A549 (cell line): Measurements from ENCODE around the gene OPCML. TPM values are rescaled to one million over a fixed set of nuclear protein-coding genes. Genes with fewer than 3 reads are reported as not detected.

Source experiments
- ATAC-seq, 2 experiments: fragments of 200-7000 bp in 1 of 2; fragments of >200 bp in 1 of 2; cut with Nextera tagmentation in 1 of 2; cut with Tn5 transposase in 1 of 2; 3 replicates each; pipeline versions ENCODE4 v1.8.0 to v1.9.1; 2018 to 2020; ENCODE audit warnings: mild to moderate bottlenecking in 1 of 2, moderate library complexity in 1 of 2
- CTCF ChIA-PET: fragments of 300-600 bp; sonication (Branson Sonifier 250); formaldehyde crosslinking; extraction: SDS; loops from one replicate; lab custom pipeline; 2021; ENCODE audit warnings: antibody characterized with exemption, inconsistent platforms; lab: Yijun Ruan, JAX
- POLR2A ChIA-PET: fragments of 350-600 bp; formaldehyde crosslinking; extraction: SDS; loops from one replicate; lab custom pipeline; 2021; ENCODE audit warnings: antibody characterized with exemption, inconsistent platforms; lab: Yijun Ruan, JAX
- DNase-seq, 2 experiments: peaks; one replicate each; pipeline versions ENCODE4 v3.0.0 to v3.0.0-alpha.2; 2011 to 2016; ENCODE audit warnings: low read depth in 1 of 2, low spot score in 1 of 2
- FAIRE-seq: peaks from 2 replicates; lab custom pipeline; 2011; peaks lifted over from hg19 to GRCh38; lab: Jason Lieb, UNC
- H3K27ac ChIP-seq, 2 experiments: fragments of >200 bp; sonication (Bioruptor Twin); formaldehyde crosslinking; 3 replicates each; pipeline ENCODE4 v1.5.1; 2016 to 2017
- H3K4me1 ChIP-seq: fragments of >200 bp; sonication (Bioruptor Twin); formaldehyde crosslinking; 3 replicates; pipeline ENCODE4 v1.6.1; 2016
- H3K4me2 ChIP-seq: fragments of >200 bp; sonication (Bioruptor Twin); formaldehyde crosslinking; 3 replicates; pipeline ENCODE4 v1.6.1; 2016
- H3K4me3 ChIP-seq: fragments of >200 bp; sonication (Bioruptor Twin); formaldehyde crosslinking; 3 replicates; pipeline ENCODE4 v1.5.1; 2016
- H3K9me3 ChIP-seq: fragments of >200 bp; sonication (Bioruptor Twin); formaldehyde crosslinking; 3 replicates; pipeline ENCODE4 v1.6.1; 2016
- CBX8 ChIP-seq: fragments of 200-600 bp; sonication (generic); IDR thresholded peaks from 2 replicates; pipeline ENCODE4 v1.6.1; 2016
- EHF ChIP-seq: fragments of 250-450 bp; sonication (Bioruptor Pico); IDR thresholded peaks from 2 replicates; pipeline ENCODE4 v1.5.0; 2020; ENCODE audit warnings: mild to moderate bottlenecking
- ESRRA ChIP-seq: fragments of 150-350 bp; IDR thresholded peaks from 2 replicates; pipeline ENCODE4 v1.6.1; 2014; ENCODE audit warnings: mild to moderate bottlenecking, low read length, borderline replicate concordance
- FOSB ChIP-seq: fragments of 250-450 bp; sonication (Bioruptor Pico); IDR thresholded peaks from 2 replicates; pipeline ENCODE4 v1.5.0; 2020; ENCODE audit warnings: mild to moderate bottlenecking, moderate library complexity
- FOSL2 ChIP-seq, 2 experiments: fragments of 450-650 bp in 1 of 2; fragments of >200 bp in 1 of 2; sonication (Bioruptor Twin) in 1 of 2; formaldehyde crosslinking; IDR thresholded peaks; 2 replicates each; pipeline versions ENCODE4 v1.5.0 to v1.6.1; 2016 to 2020; ENCODE audit warnings: mild to moderate bottlenecking in 1 of 2, moderate library complexity in 1 of 2
- FOXS1 ChIP-seq: fragments of 250-450 bp; sonication (Bioruptor Pico); IDR thresholded peaks from 2 replicates; pipeline ENCODE4 v1.5.0; 2020; ENCODE audit warnings: mild to moderate bottlenecking, moderate library complexity
- HDAC2 ChIP-seq: fragments of 200-600 bp; sonication (generic); IDR thresholded peaks from 2 replicates; pipeline ENCODE4 v1.6.1; 2016
- HOXA7 ChIP-seq: fragments of 250-450 bp; sonication (Bioruptor Pico); IDR thresholded peaks from 2 replicates; pipeline ENCODE4 v1.5.0; 2020; ENCODE audit warnings: mild to moderate bottlenecking, moderate library complexity
- JUN ChIP-seq, 2 experiments: fragments of >200 bp; sonication (Bioruptor Twin); formaldehyde crosslinking; IDR thresholded peaks; 2 replicates in 1 of 2; 3 replicates in 1 of 2; pipeline ENCODE4 v1.6.1; 2016 to 2017
- JUNB ChIP-seq: fragments of >200 bp; sonication (Bioruptor Twin); formaldehyde crosslinking; IDR thresholded peaks from 2 replicates; pipeline ENCODE4 v1.6.1; 2016
- KDM5A ChIP-seq: fragments of 200-600 bp; sonication (generic); IDR thresholded peaks from 2 replicates; pipeline ENCODE4 v1.6.1; 2016; ENCODE audit warnings: antibody characterized with exemption, mild to moderate bottlenecking
- MAFK ChIP-seq: fragments of 450-650 bp; IDR thresholded peaks from 2 replicates; pipeline ENCODE4 v1.6.1; 2014; ENCODE audit not compliant: partially characterized antibody
- MAZ ChIP-seq: fragments of 150-350 bp; IDR thresholded peaks from 2 replicates; pipeline ENCODE4 v1.6.1; 2014; ENCODE audit warnings: antibody characterized with exemption, low read depth, low read length, borderline replicate concordance
- MYC ChIP-seq: IDR thresholded peaks from 2 replicates; pipeline ENCODE4 v1.6.1; 2012; ENCODE audit warnings: mild to moderate bottlenecking, inconsistent platforms, low read length, improper control_type of control experiment, borderline replicate concordance
- NFE2L2 ChIP-seq: fragments of 150-350 bp; conservative IDR thresholded peaks from 2 replicates; pipeline ENCODE4 v1.6.1; 2014; ENCODE audit warnings: low read length
- NR3C1 ChIP-seq: fragments of >200 bp; sonication (Bioruptor Twin); formaldehyde crosslinking; IDR thresholded peaks from 3 replicates; pipeline ENCODE4 v1.6.1; 2017
- RAD21 ChIP-seq, 2 experiments: fragments of >200 bp in 1 of 2; sonication (Bioruptor Twin) in 1 of 2; formaldehyde crosslinking in 1 of 2; IDR thresholded peaks in 1 of 2; conservative IDR thresholded peaks in 1 of 2; 2 replicates in 1 of 2; 3 replicates in 1 of 2; pipeline ENCODE4 v1.6.1; 2012 to 2018; ENCODE audit warnings: inconsistent platforms in 1 of 2
- RCOR1 ChIP-seq: fragments of 150-350 bp; IDR thresholded peaks from 2 replicates; pipeline ENCODE4 v1.6.1; 2014; ENCODE audit warnings: antibody characterized with exemption, low read length, low read depth
- RNF2 ChIP-seq: fragments of 200-600 bp; sonication (generic); IDR thresholded peaks from 2 replicates; pipeline ENCODE4 v1.6.1; 2016; ENCODE audit warnings: low read depth, mild to moderate bottlenecking, antibody characterized with exemption, moderate library complexity, borderline replicate concordance
- SMC3 ChIP-seq: fragments of >200 bp; sonication (Bioruptor Twin); formaldehyde crosslinking; IDR thresholded peaks from 3 replicates; pipeline ENCODE4 v1.6.1; 2018; ENCODE audit warnings: inconsistent platforms
- SREBF2 ChIP-seq: fragments of 450-650 bp; IDR thresholded peaks from 2 replicates; pipeline ENCODE4 v1.6.1; 2014; ENCODE audit warnings: mild to moderate bottlenecking, moderate library complexity
- TFCP2L1 ChIP-seq: fragments of 250-450 bp; sonication (Bioruptor Pico); IDR thresholded peaks from 2 replicates; pipeline ENCODE4 v1.5.0; 2021; ENCODE audit warnings: mild to moderate bottlenecking
- TP53 ChIP-seq: fragments of 250-450 bp; sonication (Bioruptor Pico); IDR thresholded peaks from 2 replicates; pipeline ENCODE4 v1.5.0; 2021; ENCODE audit warnings: mild to moderate bottlenecking, moderate library complexity
- ZC3H11A ChIP-seq: fragments of 450-650 bp; IDR thresholded peaks from 2 replicates; pipeline ENCODE4 v1.6.1; 2014; ENCODE audit warnings: antibody characterized with exemption, mild to moderate bottlenecking
- ZSCAN20 ChIP-seq: fragments of 250-450 bp; sonication (Bioruptor Pico); IDR thresholded peaks from 2 replicates; pipeline ENCODE4 v1.8.0; 2022; ENCODE audit warnings: mild to moderate bottlenecking, moderate library complexity
- WGBS: methylation state at CpG from one replicate; pipeline ENCODE4 v1.1.6; 2017; ENCODE audit errors: missing lambda C conversion rate; 5-methylcytosine and 5-hydroxymethylcytosine counted together
- polyA plus RNA-seq, 4 experiments: library from polyadenylated mRNA; depleted of rRNA in 3 of 4; stranded (reverse); fragments of >200 nt; fragmentation: RNase III in 1 of 4; extraction: RNeasy Plus Mini Kit Qiagen cat#74134 plus additional on column Dnase treatment in 1 of 4; gene quantifications; 2 replicates in 3 of 4; 3 replicates in 1 of 4; pipeline ENCODE4 v1.2.3, GENCODE V29; 2011 to 2017
- TF ChIP-seq, protein P1 (sequence below): fragments of 200-600 bp; sonication (generic); IDR thresholded peaks from 2 replicates; pipeline ENCODE4 v1.6.1; 2016; ENCODE audit warnings: antibody characterized with exemption, mild to moderate bottlenecking, moderate library complexity
- TF ChIP-seq, protein P2 (sequence below): IDR thresholded peaks from 2 replicates; pipeline ENCODE4 v1.6.1; 2012
- TF ChIP-seq, protein P3 (sequence below): IDR thresholded peaks from 2 replicates; pipeline ENCODE4 v1.6.1; 2012; ENCODE audit warnings: low read depth, borderline replicate concordance

The OPCML gene
- polyA plus RNA-seq, 2 of the 4 experiments (the other 2 are of a cell fraction): not detected

GRCh38 chr11:133360860-133361688 is 171.2 kb downstream of the OPCML start:
- ChIA-PET POLR2A (no interaction called here), CTCF (no interaction called here)
- Histone ChIP-seq H3K4me1 (no peaks in the 10 kb centered on the region), H3K27ac (no peak overlapping the region), H3K4me3 (no peak overlapping the region), H3K4me2 (no peak overlapping the region), H3K9me3 (no peaks in the 10 kb centered on the region)
- FAIRE-seq: no peak
- WGBS: 52% methylated on average over 6 of the region's 54 CpGs
- no peak for ATAC-seq
- DNase-seq: no peak
- TF ChIP-seq MYC: no peak
- no peak for TF ChIP-seq MAFK
- no peak for TF ChIP-seq NFE2L2
- no peak for TF ChIP-seq JUNB
- no peak for TF ChIP-seq TP53 (CRISPR knock-in tag)
- no peak for TF ChIP-seq SREBF2
- TF ChIP-seq HDAC2: no peak
- TF ChIP-seq CBX8: no peak
- TF ChIP-seq RCOR1: no peak
- TF ChIP-seq, protein P1, sequence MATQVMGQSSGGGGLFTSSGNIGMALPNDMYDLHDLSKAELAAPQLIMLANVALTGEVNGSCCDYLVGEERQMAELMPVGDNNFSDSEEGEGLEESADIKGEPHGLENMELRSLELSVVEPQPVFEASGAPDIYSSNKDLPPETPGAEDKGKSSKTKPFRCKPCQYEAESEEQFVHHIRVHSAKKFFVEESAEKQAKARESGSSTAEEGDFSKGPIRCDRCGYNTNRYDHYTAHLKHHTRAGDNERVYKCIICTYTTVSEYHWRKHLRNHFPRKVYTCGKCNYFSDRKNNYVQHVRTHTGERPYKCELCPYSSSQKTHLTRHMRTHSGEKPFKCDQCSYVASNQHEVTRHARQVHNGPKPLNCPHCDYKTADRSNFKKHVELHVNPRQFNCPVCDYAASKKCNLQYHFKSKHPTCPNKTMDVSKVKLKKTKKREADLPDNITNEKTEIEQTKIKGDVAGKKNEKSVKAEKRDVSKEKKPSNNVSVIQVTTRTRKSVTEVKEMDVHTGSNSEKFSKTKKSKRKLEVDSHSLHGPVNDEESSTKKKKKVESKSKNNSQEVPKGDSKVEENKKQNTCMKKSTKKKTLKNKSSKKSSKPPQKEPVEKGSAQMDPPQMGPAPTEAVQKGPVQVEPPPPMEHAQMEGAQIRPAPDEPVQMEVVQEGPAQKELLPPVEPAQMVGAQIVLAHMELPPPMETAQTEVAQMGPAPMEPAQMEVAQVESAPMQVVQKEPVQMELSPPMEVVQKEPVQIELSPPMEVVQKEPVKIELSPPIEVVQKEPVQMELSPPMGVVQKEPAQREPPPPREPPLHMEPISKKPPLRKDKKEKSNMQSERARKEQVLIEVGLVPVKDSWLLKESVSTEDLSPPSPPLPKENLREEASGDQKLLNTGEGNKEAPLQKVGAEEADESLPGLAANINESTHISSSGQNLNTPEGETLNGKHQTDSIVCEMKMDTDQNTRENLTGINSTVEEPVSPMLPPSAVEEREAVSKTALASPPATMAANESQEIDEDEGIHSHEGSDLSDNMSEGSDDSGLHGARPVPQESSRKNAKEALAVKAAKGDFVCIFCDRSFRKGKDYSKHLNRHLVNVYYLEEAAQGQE: no peak
- TF ChIP-seq JUN (IDR thresholded peaks at IDR 0.05): no peak
- TF ChIP-seq NR3C1: no peak
- no peak for TF ChIP-seq FOXS1
- no peak for TF ChIP-seq RNF2
- TF ChIP-seq SMC3: no peak
- no peak for TF ChIP-seq TFCP2L1 (CRISPR knock-in tag)
- no peak for TF ChIP-seq HOXA7 (CRISPR knock-in tag)
- no peak for TF ChIP-seq FOSL2 (IDR thresholded peaks at IDR 0.05)
- no peak for TF ChIP-seq FOSL2 (CRISPR knock-in tag; IDR thresholded peaks at IDR 0.05)
- TF ChIP-seq, protein P2, sequence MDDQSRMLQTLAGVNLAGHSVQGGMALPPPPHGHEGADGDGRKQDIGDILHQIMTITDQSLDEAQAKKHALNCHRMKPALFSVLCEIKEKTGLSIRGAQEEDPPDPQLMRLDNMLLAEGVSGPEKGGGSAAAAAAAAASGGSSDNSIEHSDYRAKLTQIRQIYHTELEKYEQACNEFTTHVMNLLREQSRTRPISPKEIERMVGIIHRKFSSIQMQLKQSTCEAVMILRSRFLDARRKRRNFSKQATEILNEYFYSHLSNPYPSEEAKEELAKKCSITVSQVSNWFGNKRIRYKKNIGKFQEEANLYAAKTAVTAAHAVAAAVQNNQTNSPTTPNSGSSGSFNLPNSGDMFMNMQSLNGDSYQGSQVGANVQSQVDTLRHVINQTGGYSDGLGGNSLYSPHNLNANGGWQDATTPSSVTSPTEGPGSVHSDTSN: no peak

DNA sequence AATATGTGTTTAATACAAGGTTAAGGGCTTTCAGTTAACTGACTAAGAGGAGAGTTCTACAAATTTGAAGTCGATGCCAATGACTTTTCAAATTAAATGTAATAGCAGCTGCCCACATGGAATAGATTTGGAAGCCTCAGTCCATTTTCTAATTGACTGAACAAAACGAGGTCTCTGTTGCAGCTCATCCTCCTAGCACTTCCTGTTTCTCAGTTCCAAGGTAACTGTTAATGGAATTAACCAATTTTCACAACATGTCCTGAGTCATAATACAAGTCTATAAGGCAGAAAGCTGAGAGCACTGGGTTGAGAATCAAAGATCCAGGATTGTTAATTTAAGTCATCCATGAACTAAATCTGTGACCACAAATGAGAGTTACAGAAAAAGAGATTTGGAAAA is 177.2 kb downstream of the OPCML start:
- no peak for TF ChIP-seq ZSCAN20 (CRISPR knock-in tag)
- TF ChIP-seq RAD21 (conservative IDR thresholded peaks at IDR 0.05 in 1 of 2, IDR thresholded peaks at IDR 0.05 in 1 of 2): no peak
- TF ChIP-seq, protein P3, sequence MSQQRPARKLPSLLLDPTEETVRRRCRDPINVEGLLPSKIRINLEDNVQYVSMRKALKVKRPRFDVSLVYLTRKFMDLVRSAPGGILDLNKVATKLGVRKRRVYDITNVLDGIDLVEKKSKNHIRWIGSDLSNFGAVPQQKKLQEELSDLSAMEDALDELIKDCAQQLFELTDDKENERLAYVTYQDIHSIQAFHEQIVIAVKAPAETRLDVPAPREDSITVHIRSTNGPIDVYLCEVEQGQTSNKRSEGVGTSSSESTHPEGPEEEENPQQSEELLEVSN: no peak
- no peak for TF ChIP-seq FOXS1
- no peak for TF ChIP-seq ZC3H11A
- no peak for TF ChIP-seq NR3C1
- TF ChIP-seq EHF (CRISPR knock-in tag): no peak
- no peak for TF ChIP-seq FOSL2 (IDR thresholded peaks at IDR 0.05)
- no peak for TF ChIP-seq FOSL2 (CRISPR knock-in tag; IDR thresholded peaks at IDR 0.05)
- no peak for TF ChIP-seq ESRRA
- no peak for TF ChIP-seq FOSB
- TF ChIP-seq KDM5A: no peak
- no peak for TF ChIP-seq MAZ
- 0% methylated on average over 2 of the region's 2 CpGs for WGBS
- no peaks in the 10 kb centered on the region for H3K4me1 ChIP-seq
- ChIA-PET CTCF (no interaction called here), POLR2A (no interaction called here)
- FAIRE-seq (no peak), DNase-seq (no peak), ATAC-seq (no peak)
- H3K4me2 ChIP-seq: no peak overlapping the region
- no peak overlapping the region for H3K27ac ChIP-seq
- H3K4me3 ChIP-seq: no peak overlapping the region
- no peaks in the 10 kb centered on the region for H3K9me3 ChIP-seq
